Measurements from ENCODE around the gene CNOT6L.

Gene CNOT6L

GRCh38 chr4:77818602-77819403 lies at the start of gene CNOT6L:
CNOT6L (minus strand) TSS chr4:77819368; CDS start chr4:77819308, 60 bp downstream.
- peak within 1 kb of the TSS; percentile 92 for H3K27ac ChIP-seq
- peak; percentile 81 for TF ChIP-seq ZFX (IDR thresholded peaks at IDR 0.05)
- TF ChIP-seq CTCF (conservative IDR thresholded peaks at IDR 0.05), result no peak

- no peak overlapping the region for H3K27ac ChIP-seq
- no peak for TF ChIP-seq CTCF (conservative IDR thresholded peaks at IDR 0.05)
- TF ChIP-seq ZFX (IDR thresholded peaks at IDR 0.05), result no peak
These were observed 46.1 kb upstream of the CNOT6L start for GRCh38 chr4:77865259-77865658.

GRCh38 chr4:77863341-77863740 lies 44.2 kb upstream of the CNOT6L start:
- peak overlapping the region; percentile 77 for H3K27ac ChIP-seq

- peak within 1 kb of the TSS; percentile 77 for H3K27ac ChIP-seq
These were observed 43.5 kb upstream of the CNOT6L start, which contains the start of gene MRPL1 for GRCh38 chr4:77862478-77863216. MRPL1 (plus strand) TSS chr4:77862830; CDS start chr4:77862849, 19 bp downstream.

GRCh38 chr4:77861495-77861894 lies 42.3 kb upstream of the CNOT6L start:
- H3K27ac ChIP-seq, result no peak overlapping the region; the same call in 1 of the 2 replicates
- no peak for TF ChIP-seq ZFX (IDR thresholded peaks at IDR 0.05)
- TF ChIP-seq CTCF (conservative IDR thresholded peaks at IDR 0.05), result no peak

More at GRCh38 chr4:77862478-77863216, 43.5 kb upstream of the CNOT6L start, which contains the start of gene MRPL1:
- TF ChIP-seq CTCF (conservative IDR thresholded peaks at IDR 0.05), result peak; percentile 26; the same call in 1 of the 2 replicates
- TF ChIP-seq ZFX (IDR thresholded peaks at IDR 0.05), result no peak

- TF ChIP-seq ZFX (IDR thresholded peaks at IDR 0.05) (no peak), CTCF (conservative IDR thresholded peaks at IDR 0.05) (no peak)
These were observed 40.1 kb upstream of the CNOT6L start for GRCh38 chr4:77859256-77859655.

GRCh38 chr4:77856152-77856551 lies 37.0 kb upstream of the CNOT6L start:
- H3K27ac ChIP-seq, result no peak overlapping the region
- TF ChIP-seq ZFX (IDR thresholded peaks at IDR 0.05) (no peak), CTCF (conservative IDR thresholded peaks at IDR 0.05) (no peak)

More at GRCh38 chr4:77859256-77859655, 40.1 kb upstream of the CNOT6L start:
- no peak overlapping the region for H3K27ac ChIP-seq

Data from C4-2B (cell line).